ENCODE measurements around the gene BMP8B.
A peak's percentile ranks its signal among the peaks of the same experiment; 100 is the strongest.

Gene BMP8B

DNA sequence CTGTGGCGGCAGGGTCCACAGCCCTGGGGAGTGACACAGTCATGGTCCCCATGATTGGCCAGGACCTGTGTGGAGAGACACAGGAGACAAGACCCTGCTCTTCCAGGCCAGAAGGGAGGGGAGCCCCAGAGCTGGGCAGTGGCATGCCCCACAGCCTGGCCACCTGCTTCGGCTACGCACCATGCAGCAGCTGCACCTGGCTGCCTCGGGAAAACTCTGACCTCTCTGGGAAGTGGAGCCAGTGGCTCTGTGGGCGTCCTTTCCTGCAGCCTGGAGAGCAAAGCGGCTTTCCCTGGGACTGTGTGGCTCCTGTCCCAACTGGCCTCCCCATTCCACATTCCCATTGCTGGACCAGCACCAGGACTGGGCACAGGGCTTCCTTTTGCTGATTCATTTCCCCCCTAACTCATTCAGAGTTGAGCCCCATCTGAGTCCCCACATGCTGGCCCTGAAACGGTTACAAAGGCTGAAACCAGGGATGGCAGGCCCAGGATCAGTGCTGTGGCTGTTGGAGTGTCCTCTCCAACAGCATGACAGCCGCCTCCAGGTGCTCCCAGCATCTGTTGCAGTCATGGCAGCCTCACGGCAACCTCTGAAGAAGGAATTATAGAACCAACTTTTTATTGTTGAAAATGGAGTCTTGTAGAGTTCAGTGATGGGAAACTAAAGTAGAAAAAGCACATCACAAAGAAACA lies 32.6 kb downstream of the BMP8B start:
- no peak for DNase-seq

DNA sequence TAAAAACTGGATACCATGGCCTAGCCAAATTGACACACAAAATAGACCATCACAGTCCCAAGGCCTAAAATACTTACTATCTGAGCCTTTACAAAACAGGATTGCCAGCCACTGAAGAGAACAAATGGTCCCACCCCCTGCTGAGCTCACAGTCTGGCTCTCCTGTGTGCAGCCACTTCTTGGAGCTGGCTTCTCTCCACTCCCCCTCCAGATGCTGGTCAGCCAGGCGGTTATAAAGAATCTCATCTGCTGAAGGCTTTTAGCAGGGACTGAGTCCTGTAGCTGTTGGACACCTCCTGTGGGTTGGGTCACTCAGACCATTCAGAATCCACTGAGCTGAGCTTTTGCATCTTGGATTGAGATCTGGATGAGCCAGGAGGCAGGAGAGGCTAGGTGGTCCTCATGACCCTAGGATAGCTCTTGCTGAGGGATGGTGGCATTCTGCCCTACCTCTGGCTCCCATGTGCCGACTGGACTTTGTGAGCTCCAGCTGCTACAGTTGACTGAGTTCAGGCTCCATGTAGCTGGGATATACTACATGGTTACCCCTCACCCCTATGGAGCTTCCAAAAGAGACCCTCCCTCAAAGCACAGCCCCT lies 33.7 kb downstream of the BMP8B start:
- no peak for DNase-seq

DNA sequence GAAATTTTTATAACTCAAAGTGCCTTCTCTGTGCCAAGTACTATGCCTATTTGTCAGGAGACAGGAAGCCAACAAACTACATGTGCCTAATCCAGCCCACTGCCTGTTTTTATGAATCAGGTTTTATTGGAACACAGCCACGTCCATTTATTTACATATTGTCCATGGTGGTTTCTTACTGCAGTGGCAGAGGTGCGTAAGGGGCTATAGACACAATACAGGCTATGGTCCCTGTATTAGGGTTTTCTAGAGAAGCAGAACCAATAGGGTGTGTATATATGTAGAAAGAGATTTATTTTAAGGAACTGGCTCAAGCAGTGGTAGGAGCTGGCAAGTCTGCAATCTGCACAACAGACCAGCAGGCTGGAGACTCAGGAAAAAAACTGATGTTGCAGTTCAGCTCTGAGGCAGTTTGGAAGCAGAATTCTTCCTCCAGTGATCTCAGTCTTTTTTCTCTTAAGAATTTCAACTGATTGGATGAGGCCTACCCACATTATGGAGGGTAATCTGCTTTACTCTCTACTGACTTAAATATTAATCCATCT lies 34.6 kb downstream of the BMP8B start:
- DNase-seq, result no peak

GRCh38 chr1:39753132-39754025 lies 35.3 kb downstream of the BMP8B start:
- DNase-seq, result no peak

GRCh38 chr1:39752703-39753102 lies 36.0 kb downstream of the BMP8B start:
- DNase-seq, result no peak

DNA sequence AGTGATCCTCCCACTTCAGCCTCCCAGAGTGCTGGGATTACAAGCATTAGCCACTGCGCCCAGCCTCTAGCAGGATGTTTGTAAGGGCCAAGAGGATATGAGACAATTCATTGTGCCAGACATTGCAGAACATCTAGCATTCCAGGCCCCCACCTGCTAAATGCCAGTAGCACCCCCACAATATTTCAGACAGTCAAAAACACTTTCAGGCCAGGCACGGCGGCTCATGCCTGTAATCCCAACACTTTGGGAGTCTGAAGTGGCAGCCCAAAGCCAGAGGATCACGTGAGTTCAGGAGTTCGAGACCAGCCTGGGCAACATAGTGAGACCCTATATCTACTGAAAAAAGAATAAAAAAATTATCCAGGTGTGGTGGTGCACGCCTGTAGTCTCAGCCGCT lies 37.1 kb downstream of the BMP8B start:
- no peak for DNase-seq

- no peak for DNase-seq
These were observed 43.5 kb downstream of the BMP8B start for GRCh38 chr1:39745016-39745670.

DNA sequence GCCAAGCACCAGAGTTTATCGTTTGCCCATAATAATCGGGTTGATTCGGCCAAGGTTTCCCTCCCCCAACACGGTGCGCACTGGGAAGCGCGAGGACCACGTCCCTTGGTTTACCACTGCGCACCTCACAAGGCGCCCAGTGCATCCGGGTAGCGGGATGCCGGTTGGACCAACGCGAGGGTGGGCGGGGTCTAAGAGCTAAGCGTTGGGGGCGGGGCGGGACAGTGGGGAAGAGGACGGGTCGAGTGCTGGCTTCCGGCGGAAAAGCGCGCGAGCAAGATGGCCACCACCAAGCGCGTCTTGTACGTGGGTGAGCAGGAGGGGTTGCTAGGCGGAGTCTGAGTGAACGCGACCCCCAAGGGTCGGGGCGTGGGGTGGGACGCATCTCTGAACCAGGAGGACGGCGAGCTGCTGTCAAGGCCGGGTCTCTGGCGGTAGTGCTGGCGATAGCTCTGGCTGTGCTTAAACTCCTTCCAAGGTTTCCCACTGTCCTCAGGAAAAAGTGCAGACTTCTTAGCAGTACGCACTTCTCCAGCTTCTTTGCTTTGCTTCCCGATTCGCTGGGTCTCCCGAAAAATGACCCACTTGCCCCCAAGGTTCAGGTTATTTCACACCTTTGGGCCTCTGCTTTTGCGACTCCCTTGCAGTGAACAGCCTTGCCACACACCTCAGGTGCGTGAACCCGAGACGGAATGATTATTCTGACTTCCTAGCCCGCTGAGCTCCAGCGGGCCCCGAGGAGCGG lies 49.9 kb downstream of the BMP8B start, which contains the start of gene PPIE:
Gene PPIE, plus strand, starts transcription at position 261 of the 745 bp plus-strand sequence. Its CDS starts 19 bp downstream, at position 280.
- DNase-seq, result peak; percentile 82 to 87

DNA sequence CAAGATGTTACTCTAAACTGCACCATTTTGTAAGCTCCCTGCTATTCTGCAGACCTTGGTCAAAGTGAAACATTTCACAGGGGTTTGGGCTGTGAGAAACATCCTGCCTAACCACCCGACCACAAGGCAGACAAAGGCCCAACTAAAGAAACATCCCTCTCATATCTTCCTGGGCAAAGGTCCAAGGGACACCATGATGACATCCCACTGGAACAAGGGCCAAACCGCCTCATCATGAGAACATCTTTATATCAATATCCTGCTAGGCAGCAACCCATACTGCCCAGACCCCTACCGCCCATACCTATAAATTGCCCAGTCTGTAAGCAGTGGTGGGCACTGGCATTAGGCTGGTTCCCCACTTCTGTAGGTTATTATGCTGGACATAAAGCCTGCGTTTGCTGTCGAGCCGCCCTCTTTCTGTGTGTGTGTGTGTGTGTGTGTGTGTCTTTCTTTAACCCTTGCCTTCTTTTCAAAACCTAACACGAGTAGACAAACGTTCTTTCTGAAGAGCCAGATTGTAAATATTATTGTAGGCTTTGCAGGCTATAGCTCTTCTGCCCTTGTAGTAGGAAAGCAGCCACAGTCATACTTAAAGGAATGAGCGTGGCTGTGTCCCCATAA lies 51.0 kb downstream of the BMP8B start:
- DNase-seq, result no peak

DNA sequence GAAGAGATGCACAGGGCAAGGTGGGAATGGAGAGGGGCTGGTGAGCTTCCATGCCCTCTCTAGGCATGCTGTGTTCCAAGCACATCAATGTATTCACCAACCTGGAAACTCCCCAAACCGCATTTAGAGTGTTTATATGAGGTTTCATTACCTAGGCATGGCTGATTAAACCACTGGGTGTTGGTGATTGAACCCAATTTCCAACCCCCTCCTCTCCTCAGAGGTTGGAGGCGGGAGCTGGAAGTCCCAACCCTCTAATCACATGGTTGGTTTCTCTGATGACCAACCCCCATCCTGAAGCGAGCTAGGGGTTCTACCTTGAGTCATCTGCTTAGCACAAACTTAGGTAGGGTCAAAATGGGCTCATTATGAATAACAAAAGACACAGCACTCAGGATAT lies 52.9 kb downstream of the BMP8B start:
- no peak for DNase-seq

DNA sequence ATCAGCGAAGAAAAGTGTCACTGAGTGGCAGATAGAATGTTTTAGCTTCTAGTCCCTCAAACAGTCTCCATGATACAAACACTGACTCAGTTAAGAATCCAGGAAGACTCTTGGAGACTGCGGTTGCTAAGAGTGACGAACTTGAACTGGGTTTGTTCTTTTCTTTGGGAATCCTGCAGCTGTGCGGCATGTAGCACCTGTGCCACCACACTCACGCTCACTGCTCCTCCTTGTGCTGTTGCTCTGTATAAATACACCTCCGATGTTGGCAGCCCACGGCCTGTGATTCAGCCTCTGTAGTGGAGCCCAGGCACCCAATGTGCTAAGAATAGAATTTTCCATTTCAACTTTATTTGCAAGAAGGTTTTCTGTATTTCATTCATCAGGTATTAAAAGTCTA lies 55.5 kb downstream of the BMP8B start:
- DNase-seq, result no peak

- no peak for DNase-seq
These were observed 55.9 kb downstream of the BMP8B start for GRCh38 chr1:39732730-39733129.

DNA sequence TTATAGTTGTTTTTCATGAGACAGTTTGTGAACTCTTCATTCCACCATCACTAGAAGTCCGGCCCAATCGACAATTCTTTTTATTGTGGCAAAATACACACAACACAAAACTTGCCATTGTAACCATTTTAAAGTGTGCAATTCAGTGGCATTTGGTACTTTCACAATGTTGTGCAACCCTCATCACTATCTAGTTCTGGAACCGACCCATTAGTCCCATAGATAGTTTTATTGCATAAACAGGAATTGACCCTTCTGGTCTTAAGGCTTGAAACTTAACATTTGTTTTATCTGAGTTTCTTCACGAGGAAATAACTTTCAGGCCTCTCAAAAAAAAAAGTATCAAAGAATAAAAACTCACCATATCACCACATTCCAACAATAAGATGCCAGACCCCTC lies 58.8 kb downstream of the BMP8B start:
- no peak for DNase-seq

DNA sequence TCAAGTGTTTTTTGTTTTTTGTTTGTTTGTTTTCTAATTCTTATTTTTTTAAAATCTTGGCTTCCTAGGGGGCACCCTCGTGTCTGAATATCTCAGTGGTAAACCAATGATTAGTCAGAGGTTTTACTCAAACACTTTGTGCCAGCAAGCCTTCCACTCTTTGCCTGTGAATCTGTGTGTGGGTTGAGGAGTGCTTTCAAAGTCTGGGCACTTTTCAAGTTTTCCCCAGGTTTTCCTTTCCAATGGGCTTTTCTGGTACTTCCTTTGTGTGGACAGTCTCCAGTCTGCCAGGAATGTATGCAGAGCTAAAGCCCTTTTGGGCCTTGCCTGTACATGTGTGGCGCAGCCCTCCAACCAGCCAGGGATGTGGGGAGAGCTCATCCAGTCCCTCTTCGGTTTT lies 59.6 kb downstream of the BMP8B start:
- DNase-seq, result no peak

DNA sequence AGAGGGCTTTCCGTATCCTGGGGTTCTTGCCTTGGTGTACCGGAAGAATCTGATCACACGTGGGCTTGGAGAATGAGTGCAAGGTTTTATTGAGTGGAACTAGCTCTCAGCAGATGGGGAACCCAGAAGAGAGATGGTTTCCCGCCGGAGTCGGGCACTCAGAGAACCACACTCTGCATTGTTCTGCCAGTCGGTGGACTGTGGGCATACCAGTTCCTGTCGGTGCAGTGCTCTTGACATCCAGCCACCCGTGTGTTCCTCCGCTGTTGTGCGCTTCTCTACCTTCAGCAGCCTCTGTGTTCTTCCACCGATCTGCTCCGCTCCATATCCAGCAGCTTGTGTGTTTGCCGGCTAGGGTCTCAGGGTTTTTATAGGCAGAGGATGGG lies 60.7 kb downstream of the BMP8B start:
- DNase-seq, result no peak

DNA sequence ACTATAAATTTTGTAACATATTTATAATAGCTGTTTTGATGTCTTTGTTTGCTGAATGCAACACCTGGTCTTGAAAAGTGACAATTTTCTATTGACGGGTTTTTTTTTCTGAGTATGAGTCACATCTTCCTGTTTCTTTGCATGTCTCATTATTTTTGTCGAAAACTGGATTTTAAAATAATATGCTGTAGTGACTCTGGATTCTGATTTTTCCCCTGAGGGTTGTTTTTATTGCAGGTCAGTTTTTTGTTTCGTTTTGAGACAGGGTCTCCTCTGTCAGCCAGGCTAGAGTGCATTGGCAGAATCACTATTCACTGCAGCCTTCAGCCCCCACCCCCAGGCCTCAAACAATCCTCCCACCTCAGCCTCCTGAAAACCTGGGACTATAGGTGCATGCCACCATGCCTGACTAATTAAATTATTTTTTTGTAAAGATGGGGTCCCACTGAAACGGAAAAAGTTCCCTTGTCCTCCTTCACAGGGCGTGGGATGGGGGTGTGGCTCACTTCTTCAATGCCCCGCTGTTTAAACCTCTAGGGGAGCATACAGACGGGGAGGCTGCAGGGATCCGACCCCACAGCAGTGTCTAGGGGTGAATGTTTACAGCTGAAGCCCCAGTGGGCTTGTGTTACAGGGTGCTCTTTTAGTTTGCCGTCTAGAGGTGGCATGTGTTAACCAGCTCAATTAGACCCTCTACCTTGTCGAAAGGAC lies 61.3 kb downstream of the BMP8B start:
- no peak for DNase-seq

GRCh38 chr1:39726600-39726999 lies 62.1 kb downstream of the BMP8B start:
- no peak for DNase-seq

DNA sequence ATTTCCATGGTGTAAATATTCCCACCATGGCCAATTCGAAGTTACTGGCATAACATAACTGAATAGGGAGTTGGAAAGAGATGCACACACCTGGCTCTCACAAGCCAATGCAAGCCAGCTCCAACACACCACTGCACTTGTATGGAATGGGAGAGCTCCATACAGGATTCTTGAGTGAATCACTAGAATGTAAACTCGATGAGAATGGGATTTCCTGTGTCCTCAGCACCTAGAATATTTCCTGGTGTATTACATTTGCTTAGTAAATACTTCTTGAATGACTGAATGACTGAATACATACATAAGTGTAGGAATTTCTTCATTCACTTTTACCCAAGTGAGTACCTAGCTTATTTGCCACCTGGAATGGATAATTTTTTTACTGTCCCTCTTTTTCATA lies 66.2 kb downstream of the BMP8B start:
- peak in 1 of 2 experiments; percentile 4 for DNase-seq

DNA sequence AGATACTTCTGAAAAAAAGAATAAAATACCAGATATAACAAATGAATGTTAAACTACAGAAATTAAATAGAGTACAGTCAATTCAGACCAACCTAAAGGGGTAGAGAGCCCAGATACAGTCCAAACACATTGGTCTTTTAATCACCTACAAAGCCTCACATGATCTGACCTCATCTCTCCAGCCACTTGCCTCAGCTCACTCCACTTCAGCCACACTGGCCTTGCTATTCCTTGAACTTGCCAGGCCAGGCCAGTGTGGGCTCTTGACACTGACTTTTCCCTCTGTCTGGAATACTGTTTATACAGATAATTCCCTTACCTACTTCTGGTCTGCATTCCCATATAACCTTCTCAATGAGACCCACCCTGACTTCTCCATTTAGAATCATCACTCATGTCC lies 67.0 kb downstream of the BMP8B start:
- DNase-seq, result no peak

GRCh38 chr1:39720094-39720999 lies 68.3 kb downstream of the BMP8B start:
- peak in 1 of 2 experiments; percentile 66 for DNase-seq
